Calu3 (cell line): Measurements from ENCODE around the gene SLC30A10. TPM values are rescaled to one million over a fixed set of nuclear protein-coding genes. Genes with fewer than 3 reads are reported as not detected.
A peak's percentile ranks its signal among the peaks of the same experiment; 100 is the strongest.

Experiments
- Bru-seq: library from RNA; stranded (reverse); fragments of 400-500 nt; gene quantifications from one replicate; lab custom pipeline; 2021; lab: Mats Ljungman, UMichigan
- BruChase-seq, 2 experiments: library from RNA; stranded (reverse); fragments of 400-500 nt; gene quantifications; one replicate each; lab custom pipeline; 2021; lab: Mats Ljungman, UMichigan
- BruUV-seq: library from RNA; stranded (reverse); fragments of 400-500 nt; replicated peaks from 2 replicates; lab custom pipeline; 2021; lab: Mats Ljungman, UMichigan
- CTCF ChIA-PET: fragments of 300-600 bp; sonication (Branson Sonifier 250); formaldehyde crosslinking; loops from one replicate; lab custom pipeline; 2022; ENCODE audit warnings: antibody characterized with exemption; lab: Charles Lee
- DNase-seq: peaks from one replicate; pipeline ENCODE4 v3.0.0; 2022
- H3K27ac Mint-ChIP-seq: one replicate; pipeline ENCODE4 v1.8.0; 2022; ENCODE audit warnings: mixed read lengths; ENCODE audit not compliant: unreplicated experiment
- H3K27me3 Mint-ChIP-seq: one replicate; pipeline ENCODE4 v1.8.0; 2022; ENCODE audit warnings: mixed read lengths; ENCODE audit not compliant: unreplicated experiment
- H3K36me3 Mint-ChIP-seq: one replicate; pipeline ENCODE4 v1.8.0; 2022; ENCODE audit warnings: mild to moderate bottlenecking, moderate library complexity, mixed read lengths; ENCODE audit not compliant: insufficient read depth, unreplicated experiment
- H3K4me1 Mint-ChIP-seq: one replicate; pipeline ENCODE4 v1.8.0; 2022; ENCODE audit warnings: mild to moderate bottlenecking, low read depth, mixed read lengths; ENCODE audit not compliant: unreplicated experiment
- H3K4me3 Mint-ChIP-seq: one replicate; pipeline ENCODE4 v1.8.0; 2022; ENCODE audit warnings: mild to moderate bottlenecking, low read depth, moderate library complexity, mixed read lengths; ENCODE audit not compliant: unreplicated experiment
- H3K9me3 Mint-ChIP-seq: one replicate; pipeline ENCODE4 v1.8.0; 2022; ENCODE audit warnings: low read depth, mixed read lengths; ENCODE audit not compliant: unreplicated experiment
- CTCF ChIP-seq: fragments of 200-600 bp; IDR thresholded peaks from one replicate; pipeline ENCODE4 v1.8.0; 2022; ENCODE audit warnings: antibody characterized with exemption; ENCODE audit not compliant: unreplicated experiment
- intact Hi-C: fragments of 100-400 bp; cut with micrococcal nuclease; formaldehyde crosslinking; loops from one replicate; pipeline ENCODE4 v1.10.0; 2022; ENCODE audit not compliant: unreplicated experiment
- long read RNA-seq: library from polyadenylated mRNA; stranded (forward); transcript quantifications from one replicate; pipeline ENCODE4 v2.0.0, GENCODE V29; 2022
- total RNA-seq: library from RNA; stranded (reverse); gene quantifications from 2 replicates; pipeline ENCODE4 v1.2.3, GENCODE V29; 2022

Gene SLC30A10
- total RNA-seq, result 0.32 TPM in 1 of 2 replicates, not detected in the other
- percentile 23 among the genes with signal in this experiment for Bru-seq, nascent RNA
- percentile 17 among the genes with signal in this experiment for BruChase-seq, experiment 1, labeled RNA remaining after a 6-hour chase
- BruChase-seq, experiment 2, labeled RNA remaining after a 2-hour chase, result percentile 20 among the genes with signal in this experiment
- long read RNA-seq, partial matches to known transcripts, result 0 of 2 reads
- long read RNA-seq, other reads (novel, unspliced or antisense), result 2 of 2 reads

GRCh38 chr1:219927956-219928790 lies at the start of gene SLC30A10:
Gene SLC30A10, minus strand, starts transcription at chr1:219928557. Its CDS starts 117 bp downstream, at chr1:219928440.
- Mint-ChIP-seq H3K27ac (peak within 1 kb of the TSS; percentile 28), H3K27me3 (peaks cover 25% of the 10 kb centered on the region), H3K36me3 (peaks cover 18% of the 10 kb centered on the region), H3K4me1 (peaks cover 16% of the 10 kb centered on the region), H3K9me3 (no peaks in the 10 kb centered on the region), H3K4me3 (peak within 1 kb of the TSS; percentile 91)
- CTCF ChIA-PET, result interaction anchor here (0.9 kb wide), 1 partner anchor 11 kb away, joined by 3 read pairs; no protein-coding TSS in a partner anchor
- DNase-seq, result peak; percentile 50
- TF ChIP-seq CTCF, result no peak
- no TSS peak for BruUV-seq
- intact Hi-C loops, result no loop called here

- Mint-ChIP-seq H3K4me1 (no peaks in the 10 kb centered on the region), H3K4me3 (no peak overlapping the region), H3K27me3 (no peaks in the 10 kb centered on the region), H3K27ac (no peak overlapping the region), H3K9me3 (no peaks in the 10 kb centered on the region), H3K36me3 (peaks cover 17% of the 10 kb centered on the region)
- no TSS peak for BruUV-seq
- CTCF ChIA-PET, result no interaction called here
- no peak for DNase-seq
- TF ChIP-seq CTCF, result no peak
- intact Hi-C loops, result no loop called here
Observed at GRCh38 chr1:219973213-219973612, 44.9 kb upstream of the SLC30A10 start.

- no peak for TF ChIP-seq CTCF
- CTCF ChIA-PET, result no interaction called here
Observed at GRCh38 chr1:219967361-219967760, 39.0 kb upstream of the SLC30A10 start.

GRCh38 chr1:219966071-219966349 lies 37.7 kb upstream of the SLC30A10 start:
- Mint-ChIP-seq H3K4me3 (no peak overlapping the region), H3K4me1 (no peaks in the 10 kb centered on the region), H3K36me3 (peaks cover 15% of the 10 kb centered on the region), H3K9me3 (no peaks in the 10 kb centered on the region), H3K27ac (no peak overlapping the region), H3K27me3 (no peaks in the 10 kb centered on the region)
- no peak for DNase-seq
- BruUV-seq, result TSS peak; percentile 31
- CTCF ChIA-PET, result no interaction called here
- intact Hi-C loops, result no loop called here
- TF ChIP-seq CTCF, result no peak

More at GRCh38 chr1:219967361-219967760, 39.0 kb upstream of the SLC30A10 start:
- no peak overlapping the region for H3K4me3 Mint-ChIP-seq
- no TSS peak for BruUV-seq
- H3K36me3 Mint-ChIP-seq, result peaks cover 16% of the 10 kb centered on the region
- no peak for DNase-seq
- no peaks in the 10 kb centered on the region for H3K27me3 Mint-ChIP-seq
- intact Hi-C loops, result no loop called here
- H3K27ac Mint-ChIP-seq, result no peak overlapping the region
- no peaks in the 10 kb centered on the region for H3K9me3 Mint-ChIP-seq
- H3K4me1 Mint-ChIP-seq, result no peaks in the 10 kb centered on the region
